Upper lobe of left lung (tissue), 6 donors: ENCODE data around the gene LY6G6F. TPM values are rescaled to one million over a fixed set of nuclear protein-coding genes. Genes with fewer than 3 reads are reported as not detected.

Source experiments
- ATAC-seq, 2 donors: fragments of 200-7000 bp; cut with Tn5 transposase; one replicate each; pipeline ENCODE4 v1.9.1; 2022; ENCODE audit warnings: mild to moderate bottlenecking in 2 of 2, moderate library complexity in 2 of 2; ENCODE audit not compliant: low FRiP score in 2 of 2
- DNase-seq, 2 donors: peaks; one replicate each; pipeline ENCODE4 v3.0.0-alpha.2; 2019 to 2020
- H3K27ac ChIP-seq, 4 donors: fragments of 200-600 bp; sonication (generic); one replicate each; pipeline ENCODE4 v1.5.1; 2016 to 2019
- H3K27me3 ChIP-seq, 4 donors: fragments of 200-600 bp; sonication (generic); one replicate each; pipeline ENCODE4 v1.5.1; 2017 to 2019
- H3K36me3 ChIP-seq, 4 donors: fragments of 200-600 bp; sonication (generic); one replicate each; pipeline ENCODE4 v1.5.1; 2016 to 2019
- H3K4me1 ChIP-seq, 4 donors: fragments of 200-600 bp; sonication (generic); one replicate each; pipeline ENCODE4 v1.5.1; 2018 to 2019
- H3K4me3 ChIP-seq, 4 donors: fragments of 200-600 bp; sonication (generic); one replicate each; pipeline ENCODE4 v1.5.1; 2017 to 2019; ENCODE audit warnings: mild to moderate bottlenecking in 2 of 4, moderate library complexity in 1 of 4
- H3K9me3 ChIP-seq, 4 donors: fragments of 200-600 bp; sonication (generic); one replicate each; pipeline ENCODE4 v1.5.1; 2018 to 2019
- CTCF ChIP-seq, 6 experiments: fragments of 450-650 bp in 4 of 6; fragments of 200-600 bp in 2 of 6; sonication (generic) in 2 of 6; IDR thresholded peaks; one replicate each; pipeline ENCODE4 v1.5.1; 2016 to 2019; ENCODE audit warnings: antibody characterized with exemption in 6 of 6
- EP300 ChIP-seq, 4 donors: sonication (generic); formaldehyde crosslinking; IDR thresholded peaks; one replicate each; pipeline ENCODE4 v1.5.1; 2017; ENCODE audit warnings: antibody characterized with exemption in 4 of 4, control low read depth in 2 of 4
- POLR2A ChIP-seq, 4 donors: fragments of 450-650 bp; IDR thresholded peaks; one replicate each; pipeline ENCODE4 v1.5.1; 2016 to 2017; ENCODE audit warnings: antibody characterized with exemption in 4 of 4, mild to moderate bottlenecking in 2 of 4
- POLR2AphosphoS5 ChIP-seq, 2 donors: sonication (generic); formaldehyde crosslinking; IDR thresholded peaks; one replicate each; pipeline ENCODE4 v1.5.1; 2017; ENCODE audit warnings: antibody characterized with exemption in 2 of 2
- WGBS, 2 donors: methylation state at CpG; one replicate each; pipeline ENCODE4 v1.1.5; 2017 to 2018; 5-methylcytosine and 5-hydroxymethylcytosine counted together
- total RNA-seq, 6 donors: library from RNA; depleted of rRNA in 4 of 6; stranded (reverse); fragments of >200 nt in 4 of 6; gene quantifications; one replicate each; pipeline versions ENCODE4 v1.1.0 to v1.2.1, GENCODE V29; 2016 to 2021
- donor health status: DM: no; HTN: no; CAD: no; lungs with moderate emphysema.
- donor health status: DM: no; HTN: yes; CAD: no; lungs with severe emphysema.

Gene LY6G6F
- total RNA-seq, 6 donors from 2014 or later, result 0.63 to 9.4 (median 1.7) TPM

DNA sequence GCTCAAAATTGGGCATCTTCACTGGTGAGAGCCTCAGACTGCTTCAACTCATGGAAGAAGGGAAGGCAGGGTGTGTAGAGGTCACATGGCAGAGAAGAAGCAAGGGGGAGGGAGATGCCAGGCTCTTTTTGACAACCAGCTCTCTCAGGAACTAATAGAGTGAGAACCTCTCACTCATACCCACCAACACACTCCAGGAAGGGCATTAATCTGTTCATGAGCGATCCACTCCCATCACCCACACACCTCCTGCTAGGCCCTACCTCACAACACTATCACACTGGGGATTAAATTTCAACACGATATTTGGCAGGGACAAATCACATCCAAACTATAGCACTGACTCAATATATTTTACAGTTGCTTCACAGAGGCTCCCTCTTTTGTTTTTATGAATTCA, 35.1 kb downstream of the LY6G6F start:
- Histone ChIP-seq H3K36me3 (no peaks in the 10 kb centered on the region), H3K9me3 (no peaks in the 10 kb centered on the region), H3K27me3 (no peaks in the 10 kb centered on the region), H3K27ac (no peak overlapping the region), H3K4me1 (peaks cover 33 to 38% (median 36%) of the 10 kb centered on the region in 4 donors), H3K4me3 (no peak overlapping the region)
- no peak for ATAC-seq
- no peak for TF ChIP-seq POLR2A (IDR thresholded peaks at IDR 0.05)
- no peak for TF ChIP-seq CTCF (IDR thresholded peaks at IDR 0.05)
- no peak for TF ChIP-seq EP300 (IDR thresholded peaks at IDR 0.05)
- no peak for TF ChIP-seq POLR2AphosphoS5 (IDR thresholded peaks at IDR 0.05)
- DNase-seq, result no peak
- WGBS, 2 donors, result 92 to 98% methylated on average over 2 of the region's 2 CpGs

GRCh38 chr6:31742894-31743293, 36.2 kb downstream of the LY6G6F start:
- H3K4me3 ChIP-seq, result no peak overlapping the region
- no peaks in the 10 kb centered on the region for H3K9me3 ChIP-seq
- no peaks in the 10 kb centered on the region for H3K27me3 ChIP-seq
- no peak overlapping the region for H3K27ac ChIP-seq
- DNase-seq, result no peak
- H3K36me3 ChIP-seq, result no peaks in the 10 kb centered on the region
- WGBS, 2 donors, result 85 to 91% methylated on average over 3 of the region's 3 CpGs
- ATAC-seq, result no peak
- no peak for TF ChIP-seq POLR2A (IDR thresholded peaks at IDR 0.05)
- no peak for TF ChIP-seq CTCF (IDR thresholded peaks at IDR 0.05)
- TF ChIP-seq EP300 (IDR thresholded peaks at IDR 0.05), result no peak
- no peak for TF ChIP-seq POLR2AphosphoS5 (IDR thresholded peaks at IDR 0.05)
- peaks cover 23 to 27% (median 26%) of the 10 kb centered on the region in 4 donors for H3K4me1 ChIP-seq

DNA sequence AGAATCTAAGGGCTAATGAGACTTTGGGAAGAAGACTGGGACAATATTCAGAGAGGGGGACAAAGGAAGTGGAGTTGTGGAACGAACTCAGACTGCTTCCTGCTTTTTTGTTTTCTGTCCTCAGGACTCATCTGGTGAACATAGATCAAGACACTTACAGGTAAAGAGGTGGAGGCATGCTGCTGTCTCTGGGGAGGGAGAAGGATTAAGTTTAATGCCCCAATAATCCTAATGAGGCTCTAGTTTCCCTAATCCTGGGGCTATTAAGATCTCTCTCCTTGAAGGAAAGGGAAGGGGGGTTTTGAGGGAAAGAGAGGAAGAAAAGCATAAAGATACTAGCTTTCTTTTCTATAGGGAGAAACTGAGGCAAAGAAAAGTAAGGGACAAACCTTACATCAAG, 37.8 kb downstream of the LY6G6F start:
- H3K4me3 ChIP-seq, result no peak overlapping the region
- WGBS, 2 donors, result 53 to 59% methylated on average over 1 of the region's 1 CpG
- no peak overlapping the region for H3K27ac ChIP-seq
- H3K4me1 ChIP-seq, result peaks cover 8 to 12% (median 10%) of the 10 kb centered on the region in 4 donors
- TF ChIP-seq CTCF (IDR thresholded peaks at IDR 0.05) (no peak), POLR2A (IDR thresholded peaks at IDR 0.05) (no peak), POLR2AphosphoS5 (IDR thresholded peaks at IDR 0.05) (no peak), EP300 (IDR thresholded peaks at IDR 0.05) (no peak)
- ATAC-seq (no peak), DNase-seq (no peak)
- no peaks in the 10 kb centered on the region for H3K9me3 ChIP-seq
- H3K36me3 ChIP-seq, result no peaks in the 10 kb centered on the region
- no peaks in the 10 kb centered on the region for H3K27me3 ChIP-seq

GRCh38 chr6:31749301-31750036, 42.8 kb downstream of the LY6G6F start:
- TF ChIP-seq EP300 (IDR thresholded peaks at IDR 0.05), result no peak
- TF ChIP-seq POLR2A (IDR thresholded peaks at IDR 0.05), result no peak
- no peak for TF ChIP-seq POLR2AphosphoS5 (IDR thresholded peaks at IDR 0.05)
- TF ChIP-seq CTCF (IDR thresholded peaks at IDR 0.05), result no peak
- no peaks in the 10 kb centered on the region for H3K4me1 ChIP-seq
- ATAC-seq (no peak), DNase-seq (no peak)
- H3K36me3 ChIP-seq, result no peaks in the 10 kb centered on the region
- no peak overlapping the region for H3K4me3 ChIP-seq
- no peaks in the 10 kb centered on the region for H3K27me3 ChIP-seq
- H3K27ac ChIP-seq, result no peak overlapping the region
- WGBS, 2 donors, result 92 to 95% methylated on average over 8 of the region's 8 CpGs
- H3K9me3 ChIP-seq, result no peaks in the 10 kb centered on the region
